Fibroblast of lung (primary cell): ENCODE measurements around the gene RET. TPM values are rescaled to one million over a fixed set of nuclear protein-coding genes. Genes with fewer than 3 reads are reported as not detected.

Experiments
- DNase-seq, 2 donors: peaks; one replicate each; pipeline versions ENCODE4 v3.0.0 to v3.0.0-alpha.2; 2010; ENCODE audit warnings: low read depth in 2 of 2
- H2AFZ ChIP-seq: 2 replicates; pipeline ENCODE4 v1.5.1; 2012; ENCODE audit warnings: low read length, control low read depth, inconsistent platforms
- H3K27ac ChIP-seq: 2 replicates; pipeline ENCODE4 v1.5.1; 2011; ENCODE audit warnings: low read length, control low read depth; ENCODE audit not compliant: insufficient read depth
- H3K27me3 ChIP-seq: 2 replicates; pipeline ENCODE4 v1.5.1; 2011; ENCODE audit warnings: mild to moderate bottlenecking, low read length; ENCODE audit not compliant: control insufficient read depth, insufficient read depth
- H3K36me3 ChIP-seq: 2 replicates; pipeline ENCODE4 v1.5.1; 2011; ENCODE audit warnings: low read length; ENCODE audit not compliant: control insufficient read depth, insufficient read depth
- H3K4me1 ChIP-seq: 2 replicates; pipeline ENCODE4 v1.5.1; 2011; ENCODE audit warnings: low read length; ENCODE audit not compliant: control insufficient read depth, insufficient read depth; ENCODE audit errors: extremely low read depth
- H3K4me2 ChIP-seq: 2 replicates; pipeline ENCODE4 v1.5.1; 2011; ENCODE audit warnings: low read length, control low read depth; ENCODE audit not compliant: insufficient read depth; ENCODE audit errors: extremely low read depth
- H3K4me3 ChIP-seq, 4 experiments: fragments of 200-600 bp in 1 of 4; sonication (generic) in 1 of 4; replicated peaks in 1 of 4; 2 replicates each; pipeline ENCODE4 v1.5.1; 2011 to 2016; ENCODE audit warnings: low read length in 4 of 4, low read depth in 3 of 4, mild to moderate bottlenecking in 3 of 4, control low read depth in 2 of 4, inconsistent platforms in 1 of 4, mixed read lengths in 1 of 4; ENCODE audit not compliant: insufficient read depth in 1 of 4; ENCODE audit errors: control extremely low read depth in 1 of 4
- H3K79me2 ChIP-seq: 2 replicates; pipeline ENCODE4 v1.5.1; 2012; ENCODE audit warnings: mild to moderate bottlenecking, low read length, inconsistent platforms; ENCODE audit not compliant: control insufficient read depth, insufficient read depth
- H3K9ac ChIP-seq: 2 replicates; pipeline ENCODE4 v1.5.1; 2011; ENCODE audit warnings: mild to moderate bottlenecking, low read length, control low read depth; ENCODE audit not compliant: insufficient read depth
- H3K9me3 ChIP-seq: 2 replicates; pipeline ENCODE4 v1.5.1; 2012; ENCODE audit warnings: low read depth, low read length; ENCODE audit not compliant: control insufficient read depth, insufficient read depth
- H4K20me1 ChIP-seq: 2 replicates; pipeline ENCODE4 v1.5.1; 2011; ENCODE audit warnings: low read length; ENCODE audit not compliant: control insufficient read depth, insufficient read depth; ENCODE audit errors: extremely low read depth
- EZH2 ChIP-seq: IDR thresholded peaks from 2 replicates; pipeline ENCODE4 v1.5.1; 2012; ENCODE audit warnings: low read length, control low read depth, mild to moderate bottlenecking; ENCODE audit errors: missing control alignments
- polyA plus RNA-seq, 2 donors: library from polyadenylated mRNA; depleted of rRNA in 1 of 2; stranded (reverse) in 1 of 2; unstranded in 1 of 2; fragments of >200 nt; gene quantifications; 2 replicates each; pipeline ENCODE4 v1.2.1, GENCODE V29; 2011 to 2012; ENCODE audit warnings: missing spikeins in 1 of 2
- total RNA-seq: library from RNA; depleted of rRNA; stranded (reverse); fragments of >200 nt; gene quantifications from 2 replicates; pipeline ENCODE4 v1.2.1, GENCODE V29; 2014
- TF ChIP-seq, protein P1 (sequence below), 2 donors: IDR thresholded peaks in 1 of 2; conservative IDR thresholded peaks in 1 of 2; 1 replicate in 1 of 2; 2 replicates in 1 of 2; pipeline ENCODE4 v1.5.1; 2011 to 2012; ENCODE audit warnings: low read length in 2 of 2, control low read depth in 1 of 2, inconsistent platforms in 1 of 2, low read depth in 1 of 2, mild to moderate bottlenecking in 1 of 2

The RET gene
- total and polyA plus RNA-seq, 2 donors (not counting 1 experiment from before 2014, with no cell fraction given): 0.08 to 0.83 TPM

DNA sequence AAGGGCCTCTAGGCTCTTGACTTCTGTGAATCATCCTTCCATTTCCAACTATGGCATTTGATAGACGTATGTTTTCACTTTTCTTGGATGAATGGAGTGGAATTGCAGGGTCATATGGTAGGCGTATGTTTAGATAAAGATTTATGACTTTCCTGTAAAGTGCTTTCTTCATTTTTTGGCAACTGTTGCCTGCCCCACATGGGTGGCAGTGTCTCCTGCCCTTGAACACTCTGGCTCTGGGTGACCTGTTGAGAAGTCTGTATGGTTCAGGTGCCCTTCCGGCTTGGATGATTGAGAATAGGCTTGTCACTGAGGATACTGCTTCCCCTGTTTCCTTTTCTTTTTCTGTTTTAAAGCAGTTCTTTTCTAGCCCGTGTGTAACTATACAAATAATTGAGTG lies 23.1 kb downstream of the RET start:
- no peak overlapping the region for H3K4me3 ChIP-seq
- TF ChIP-seq, protein P1, sequence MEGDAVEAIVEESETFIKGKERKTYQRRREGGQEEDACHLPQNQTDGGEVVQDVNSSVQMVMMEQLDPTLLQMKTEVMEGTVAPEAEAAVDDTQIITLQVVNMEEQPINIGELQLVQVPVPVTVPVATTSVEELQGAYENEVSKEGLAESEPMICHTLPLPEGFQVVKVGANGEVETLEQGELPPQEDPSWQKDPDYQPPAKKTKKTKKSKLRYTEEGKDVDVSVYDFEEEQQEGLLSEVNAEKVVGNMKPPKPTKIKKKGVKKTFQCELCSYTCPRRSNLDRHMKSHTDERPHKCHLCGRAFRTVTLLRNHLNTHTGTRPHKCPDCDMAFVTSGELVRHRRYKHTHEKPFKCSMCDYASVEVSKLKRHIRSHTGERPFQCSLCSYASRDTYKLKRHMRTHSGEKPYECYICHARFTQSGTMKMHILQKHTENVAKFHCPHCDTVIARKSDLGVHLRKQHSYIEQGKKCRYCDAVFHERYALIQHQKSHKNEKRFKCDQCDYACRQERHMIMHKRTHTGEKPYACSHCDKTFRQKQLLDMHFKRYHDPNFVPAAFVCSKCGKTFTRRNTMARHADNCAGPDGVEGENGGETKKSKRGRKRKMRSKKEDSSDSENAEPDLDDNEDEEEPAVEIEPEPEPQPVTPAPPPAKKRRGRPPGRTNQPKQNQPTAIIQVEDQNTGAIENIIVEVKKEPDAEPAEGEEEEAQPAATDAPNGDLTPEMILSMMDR (conservative IDR thresholded peaks at IDR 0.05 in 1 of 2, IDR thresholded peaks at IDR 0.05 in 1 of 2; ENCODE audit: low read depth in 1 of 2, low read length in 2 of 2): no peak
- no peak for TF ChIP-seq EZH2
- no peak overlapping the region for H3K4me2 ChIP-seq
- no peaks in the 10 kb centered on the region for H3K79me2 ChIP-seq
- H2AFZ ChIP-seq: no peak overlapping the region
- H3K9me3 ChIP-seq: no peaks in the 10 kb centered on the region
- H3K9ac ChIP-seq: no peak overlapping the region
- H3K27me3 ChIP-seq: no peaks in the 10 kb centered on the region
- H4K20me1 ChIP-seq: no peaks in the 10 kb centered on the region
- DNase-seq: no peak
- H3K27ac ChIP-seq: no peak overlapping the region
- H3K36me3 ChIP-seq: no peaks in the 10 kb centered on the region
- H3K4me1 ChIP-seq: no peaks in the 10 kb centered on the region

DNA sequence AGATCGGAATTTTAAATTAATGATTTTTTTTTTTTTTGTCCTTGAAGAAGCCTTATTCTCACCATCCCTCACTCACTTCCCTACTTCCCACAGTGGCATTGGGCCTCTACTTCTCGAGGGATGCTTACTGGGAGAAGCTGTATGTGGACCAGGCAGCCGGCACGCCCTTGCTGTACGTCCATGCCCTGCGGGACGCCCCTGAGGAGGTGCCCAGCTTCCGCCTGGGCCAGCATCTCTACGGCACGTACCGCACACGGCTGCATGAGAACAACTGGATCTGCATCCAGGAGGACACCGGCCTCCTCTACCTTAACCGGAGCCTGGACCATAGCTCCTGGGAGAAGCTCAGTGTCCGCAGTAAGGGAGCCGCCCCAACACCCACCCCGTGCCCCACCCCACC lies 23.5 kb downstream of the RET start:
- Histone ChIP-seq H3K4me1 (no peaks in the 10 kb centered on the region), H3K9ac (no peak overlapping the region), H3K4me3 (no peak overlapping the region), H3K79me2 (no peaks in the 10 kb centered on the region), H3K9me3 (no peaks in the 10 kb centered on the region), H4K20me1 (no peaks in the 10 kb centered on the region), H2AFZ (no peak overlapping the region), H3K4me2 (no peak overlapping the region), H3K27me3 (no peaks in the 10 kb centered on the region), H3K36me3 (no peaks in the 10 kb centered on the region), H3K27ac (no peak overlapping the region)
- no peak for DNase-seq
- TF ChIP-seq, protein P1 (conservative IDR thresholded peaks at IDR 0.05 in 1 of 2, IDR thresholded peaks at IDR 0.05 in 1 of 2; ENCODE audit: low read depth in 1 of 2, low read length in 2 of 2): no peak
- no peak for TF ChIP-seq EZH2

DNA sequence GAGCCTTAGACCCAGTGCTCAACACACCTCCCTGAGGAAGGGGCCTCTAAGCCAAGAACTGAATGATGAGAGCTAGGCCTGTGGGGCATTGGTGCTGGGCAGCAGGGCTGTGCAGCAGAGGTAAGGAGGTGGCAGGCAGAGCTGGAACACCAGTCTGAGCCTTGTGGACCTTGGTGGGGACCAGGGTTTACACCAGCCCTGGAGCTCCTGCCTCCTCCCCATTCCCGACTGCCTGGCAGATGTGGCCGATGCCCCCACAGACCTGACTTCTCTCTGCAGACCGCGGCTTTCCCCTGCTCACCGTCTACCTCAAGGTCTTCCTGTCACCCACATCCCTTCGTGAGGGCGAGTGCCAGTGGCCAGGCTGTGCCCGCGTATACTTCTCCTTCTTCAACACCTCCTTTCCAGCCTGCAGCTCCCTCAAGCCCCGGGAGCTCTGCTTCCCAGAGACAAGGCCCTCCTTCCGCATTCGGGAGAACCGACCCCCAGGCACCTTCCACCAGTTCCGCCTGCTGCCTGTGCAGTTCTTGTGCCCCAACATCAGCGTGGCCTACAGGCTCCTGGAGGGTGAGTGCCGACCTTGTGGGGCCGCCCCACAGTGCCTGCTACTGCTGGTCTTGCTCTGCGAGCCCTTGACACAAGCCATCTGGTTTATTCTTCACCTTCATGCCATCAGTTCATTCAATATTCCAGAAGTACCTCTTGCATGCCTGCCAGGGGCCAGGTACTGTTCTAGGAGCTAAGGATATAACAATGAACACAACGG lies 25.4 kb downstream of the RET start:
- Histone ChIP-seq H3K4me3 (no peak overlapping the region), H3K4me2 (no peak overlapping the region), H4K20me1 (no peaks in the 10 kb centered on the region), H3K79me2 (no peaks in the 10 kb centered on the region), H2AFZ (no peak overlapping the region), H3K9me3 (no peaks in the 10 kb centered on the region), H3K36me3 (no peaks in the 10 kb centered on the region), H3K9ac (no peak overlapping the region), H3K27ac (no peak overlapping the region), H3K27me3 (no peaks in the 10 kb centered on the region), H3K4me1 (no peaks in the 10 kb centered on the region)
- TF ChIP-seq, protein P1 (conservative IDR thresholded peaks at IDR 0.05 in 1 of 2, IDR thresholded peaks at IDR 0.05 in 1 of 2; ENCODE audit: low read depth in 1 of 2, low read length in 2 of 2): no peak
- no peak for TF ChIP-seq EZH2
- DNase-seq: no peak
